GM18519 (cell line): ENCODE data around the gene ARHGAP31.
A peak's percentile ranks its signal among the peaks of the same experiment; 100 is the strongest.

Source experiments
- ATAC-seq: cut with Tn5 transposase; IDR thresholded peaks from one replicate; pipeline ENCODE4 v1.9.1; 2021; ENCODE audit warnings: mild to moderate bottlenecking, moderate library complexity; ENCODE audit not compliant: unreplicated experiment, low FRiP score

The ARHGAP31 gene

GRCh38 chr3:119376758-119377157 lies 82.6 kb downstream of the ARHGAP31 start:
- no peak for ATAC-seq

- ATAC-seq, result no peak
Measured at GRCh38 chr3:119378259-119378803, 84.1 kb downstream of the ARHGAP31 start.

GRCh38 chr3:119380697-119381096 lies 86.5 kb downstream of the ARHGAP31 start:
- ATAC-seq, result no peak

GRCh38 chr3:119382134-119382533 lies 88.0 kb downstream of the ARHGAP31 start:
- ATAC-seq, result no peak

GRCh38 chr3:119388577-119388976 lies 94.4 kb downstream of the ARHGAP31 start:
- ATAC-seq, result no peak

GRCh38 chr3:119395923-119396358 lies 101.8 kb downstream of the ARHGAP31 start:
- peak; percentile 56 for ATAC-seq

GRCh38 chr3:119396870-119397269 lies 102.7 kb downstream of the ARHGAP31 start:
- ATAC-seq, result no peak

GRCh38 chr3:119400466-119400865 lies 106.3 kb downstream of the ARHGAP31 start:
- no peak for ATAC-seq

GRCh38 chr3:119401069-119401468 lies 106.9 kb downstream of the ARHGAP31 start:
- ATAC-seq, result no peak

- peak; percentile 46 for ATAC-seq
Measured at GRCh38 chr3:119401503-119402440, 107.6 kb downstream of the ARHGAP31 start.

- no peak for ATAC-seq
Measured at GRCh38 chr3:119402791-119403190, 108.6 kb downstream of the ARHGAP31 start.

- ATAC-seq, result no peak
Measured at GRCh38 chr3:119403201-119403600, 109.0 kb downstream of the ARHGAP31 start.

GRCh38 chr3:119405315-119405714 lies 111.1 kb downstream of the ARHGAP31 start:
- ATAC-seq, result no peak

- peak; percentile 60 for ATAC-seq
Measured at GRCh38 chr3:119408243-119408950, 114.2 kb downstream of the ARHGAP31 start.

- ATAC-seq, result no peak
Measured at GRCh38 chr3:119409844-119410243, 115.7 kb downstream of the ARHGAP31 start.

- ATAC-seq, result no peak
Measured at GRCh38 chr3:119413603-119414280, 119.6 kb downstream of the ARHGAP31 start.

GRCh38 chr3:119416873-119417272 lies 122.7 kb downstream of the ARHGAP31 start:
- no peak for ATAC-seq

GRCh38 chr3:119417771-119418512 lies 123.8 kb downstream of the ARHGAP31 start:
- ATAC-seq, result no peak

- ATAC-seq, result no peak
Measured at GRCh38 chr3:119418641-119419040, 124.5 kb downstream of the ARHGAP31 start.

GRCh38 chr3:119420196-119420595 lies 126.0 kb downstream of the ARHGAP31 start:
- ATAC-seq, result no peak
